GM12878 (cell line): ENCODE measurements around the gene NSMCE1. TPM values are rescaled to one million over a fixed set of nuclear protein-coding genes. Genes with fewer than 3 reads are reported as not detected.

Source experiments
- ATAC-seq: fragments of 200-7000 bp; cut with Tn5 transposase; 3 replicates; pipeline ENCODE4 v1.9.1; 2020; ENCODE audit warnings: mild to moderate bottlenecking, moderate library complexity
- BruUV-seq: library from RNA; stranded (reverse); fragments of 400-500 nt; replicated peaks from 2 replicates; lab custom pipeline; 2021; lab: Mats Ljungman, UMichigan
- CTCF ChIA-PET: fragments of 300-600 bp; sonication (Branson Sonifier 250); formaldehyde crosslinking; extraction: SDS; loops from one replicate; lab custom pipeline; 2021; ENCODE audit warnings: inconsistent platforms; lab: Yijun Ruan, JAX
- POLR2A ChIA-PET: fragments of 350-600 bp; formaldehyde crosslinking; extraction: SDS; loops from one replicate; lab custom pipeline; 2021; ENCODE audit warnings: inconsistent platforms; lab: Charles Lee
- RAD21 ChIA-PET: fragments of 300-600 bp; sonication (Branson Sonifier 250); formaldehyde crosslinking; loops from one replicate; lab custom pipeline; 2023; ENCODE audit warnings: antibody characterized with exemption; ENCODE audit not compliant: unreplicated experiment; lab: Charles Lee
- SMC1A ChIA-PET: fragments of 300-600 bp; sonication (Branson Sonifier 250); formaldehyde crosslinking; loops from one replicate; lab custom pipeline; 2023; ENCODE audit not compliant: unreplicated experiment, uncharacterized antibody; lab: Charles Lee
- DNase-seq: peaks from one replicate; pipeline ENCODE4 v3.0.0-alpha.2; 2011; ENCODE audit warnings: low read depth, low spot score
- FAIRE-seq: peaks from 3 replicates; lab custom pipeline; 2011; peaks lifted over from hg19 to GRCh38; lab: Jason Lieb, UNC
- H2AFZ ChIP-seq: 2 replicates; pipeline ENCODE4 v1.6.0; 2011; ENCODE audit warnings: low read depth, low read length, control low read depth; ENCODE audit not compliant: control insufficient read depth
- H3K27ac ChIP-seq: 2 replicates; pipeline ENCODE4 v1.5.1; 2011; ENCODE audit warnings: control low read depth; ENCODE audit not compliant: control insufficient read depth, insufficient read depth
- H3K27me3 ChIP-seq, 2 experiments: replicated peaks in 1 of 2; 2 replicates each; pipeline versions ENCODE4 v1.6.0 to v1.6.1; 2011; ENCODE audit warnings: low read length in 1 of 2; ENCODE audit not compliant: control insufficient read depth in 2 of 2, insufficient read depth in 2 of 2
- H3K36me3 ChIP-seq, 2 experiments: 2 replicates each; pipeline ENCODE4 v1.5.1; 2011; ENCODE audit warnings: low read length in 1 of 2; ENCODE audit not compliant: control insufficient read depth in 2 of 2, insufficient read depth in 2 of 2
- H3K4me1 ChIP-seq: 2 replicates; pipeline ENCODE4 v1.6.1; 2011; ENCODE audit warnings: mild to moderate bottlenecking, low read length, moderate library complexity, mixed read lengths; ENCODE audit not compliant: control insufficient read depth, insufficient read depth
- H3K4me2 ChIP-seq: 2 replicates; pipeline ENCODE4 v1.6.0; 2011; ENCODE audit warnings: control low read depth; ENCODE audit not compliant: control insufficient read depth, insufficient read depth
- H3K4me3 ChIP-seq: fragments of 200-600 bp; sonication (generic); 2 replicates; pipeline ENCODE4 v1.5.1; 2016
- H3K79me2 ChIP-seq: 2 replicates; pipeline ENCODE4 v1.6.0; 2011; ENCODE audit warnings: low read length; ENCODE audit not compliant: control insufficient read depth, insufficient read depth
- H3K9ac ChIP-seq: 2 replicates; pipeline ENCODE4 v1.8.0; 2011; ENCODE audit warnings: low read length, control low read depth, mixed read lengths; ENCODE audit not compliant: control insufficient read depth, insufficient read depth
- H3K9me3 ChIP-seq: replicated peaks from 3 replicates; pipeline ENCODE4 v1.5.1; 2011; ENCODE audit warnings: mild to moderate bottlenecking, low read length; ENCODE audit not compliant: control insufficient read depth, insufficient read depth
- H4K20me1 ChIP-seq: 2 replicates; pipeline ENCODE4 v1.6.0; 2011; ENCODE audit not compliant: control insufficient read depth, insufficient read depth
- BCL3 ChIP-seq: IDR thresholded peaks from 2 replicates; pipeline ENCODE4 v1.6.1; 2011; ENCODE audit warnings: borderline replicate concordance, low read depth, mild to moderate bottlenecking, moderate library complexity, low read length; ENCODE audit not compliant: insufficient read depth, poor library complexity, severe bottlenecking
- CBFB ChIP-seq: IDR thresholded peaks from 2 replicates; pipeline ENCODE4 v1.6.1; 2016; ENCODE audit warnings: antibody characterized with exemption, low read depth
- PBX3 ChIP-seq: IDR thresholded peaks from 2 replicates; pipeline ENCODE4 v1.6.1; 2011; ENCODE audit warnings: mild to moderate bottlenecking, low read depth, low read length, moderate library complexity; ENCODE audit not compliant: insufficient replicate concordance
- PKNOX1 ChIP-seq: fragments of 450-650 bp; IDR thresholded peaks from 2 replicates; pipeline ENCODE4 v1.6.1; 2016; ENCODE audit warnings: mild to moderate bottlenecking
- SIN3A ChIP-seq: IDR thresholded peaks from 2 replicates; pipeline ENCODE4 v1.6.1; 2012; ENCODE audit warnings: low read depth, low read length, improper control_type of control experiment
- WGBS: methylation state at CpG from one replicate; pipeline ENCODE4 v1.1.6; 2016; ENCODE audit warnings: low lambda C conversion rate; ENCODE audit not compliant: insufficient replicate concordance, insufficient coverage; ENCODE audit errors: missing lambda C conversion rate; 5-methylcytosine and 5-hydroxymethylcytosine counted together
- in situ Hi-C: fragments of 300-500 bp; cut with MboI; formaldehyde crosslinking; loops from 9 replicates; pipeline ENCODE4 v1.14.3; 2018; ENCODE audit warnings: mixed read lengths
- intact Hi-C: fragments of 100-400 bp; cut with micrococcal nuclease; formaldehyde crosslinking; loops from one replicate; pipeline ENCODE4 v1.14.2; 2022; ENCODE audit not compliant: unreplicated experiment
- polyA plus RNA-seq, 11 experiments: library from polyadenylated mRNA; depleted of rRNA in 4 of 11; unstranded in 6 of 11; stranded (reverse) in 5 of 11; fragments of >200 nt; fragmentation: Nextera tagmentation in 4 of 11; fragmentation: Illumina TruSeq in 1 of 11; extraction: Ambion mirVana in 4 of 11; extraction: Trizol in 1 of 11; gene quantifications; 1 replicate in 1 of 11; 2 replicates in 10 of 11; pipeline versions ENCODE4 v1.2.1 to v1.2.3, GENCODE V29; 2011 to 2016; ENCODE audit warnings: inconsistent platforms in 2 of 11, missing spikeins in 2 of 11, low read depth in 1 of 11
- total RNA-seq, 4 experiments: library from RNA; depleted of rRNA in 3 of 4; stranded (reverse); fragments of >200 nt in 3 of 4; fragmentation: Illumina TruSeq in 1 of 4; extraction: Trizol in 1 of 4; gene quantifications; 2 replicates each; pipeline versions ENCODE4 v1.2.1 to v1.2.3, GENCODE V29; 2013 to 2021

Gene NSMCE1
- total and polyA plus RNA-seq, 10 of the 15 experiments (the other 5 are each of a cell fraction or from before 2014, with no cell fraction given), result 54.0 to 214 (median 71.4) TPM

- H3K4me3 ChIP-seq, result no peak overlapping the region
- H3K27me3 ChIP-seq, result no peaks in the 10 kb centered on the region
- peaks cover 8% of the 10 kb centered on the region for H3K79me2 ChIP-seq
- no peak overlapping the region for H3K4me2 ChIP-seq
- BruUV-seq, result no TSS peak
- FAIRE-seq (no peak), ATAC-seq (no peak), DNase-seq (no peak)
- H3K27ac ChIP-seq, result no peak overlapping the region
- RAD21 ChIA-PET, result interaction anchor here (1.1 kb wide), 1 partner anchor 159 kb away, joined by 3 read pairs; no protein-coding TSS in a partner anchor
- peaks cover 0 to 5% of the 10 kb centered on the region in 2 experiments; a peak in 2 of 4 replicates for H3K36me3 ChIP-seq
- SMC1A ChIA-PET, result interaction anchor here (1.0 to 2.5 kb wide), 3 partner anchors 9 to 159 kb away, joined by 3 to 9 read pairs (median 4); no protein-coding TSS in a partner anchor
- intact Hi-C loops, result no loop called here
- POLR2A ChIA-PET, result no interaction called here
- H2AFZ ChIP-seq, result no peak overlapping the region
- in situ Hi-C loops, result no loop called here
- no peaks in the 10 kb centered on the region for H4K20me1 ChIP-seq
- peaks cover 9% of the 10 kb centered on the region for H3K4me1 ChIP-seq
- CTCF ChIA-PET, result interaction anchor here (0.6 to 1.6 kb wide), 5 partner anchors 23 to 199 kb away, joined by 3 to 11 read pairs (median 3); no protein-coding TSS in a partner anchor
- TF ChIP-seq CBFB, result no peak
- no peak for TF ChIP-seq PKNOX1
- TF ChIP-seq BCL3, result no peak
- no peak for TF ChIP-seq SIN3A
- no peak for TF ChIP-seq PBX3
- H3K9ac ChIP-seq, result no peak overlapping the region
- 96% methylated on average over 3 of the region's 3 CpGs for WGBS
- no peaks in the 10 kb centered on the region for H3K9me3 ChIP-seq
Measured at GRCh38 chr16:27208796-27209195, 59.8 kb downstream of the NSMCE1 start.
